Measurements from ENCODE around the gene COTL1.
"Not testable (repeated sequence)": the region's sequence is repeated elsewhere in the genome, so short reads cannot be mapped to it uniquely, and the experiment has no call there.

COTL1 gene

GRCh38 chr16:84526794-84527531 lies 90.9 kb downstream of the COTL1 start:
- peak in 1 of 2 donors; percentile 26 for DNase-seq

DNA sequence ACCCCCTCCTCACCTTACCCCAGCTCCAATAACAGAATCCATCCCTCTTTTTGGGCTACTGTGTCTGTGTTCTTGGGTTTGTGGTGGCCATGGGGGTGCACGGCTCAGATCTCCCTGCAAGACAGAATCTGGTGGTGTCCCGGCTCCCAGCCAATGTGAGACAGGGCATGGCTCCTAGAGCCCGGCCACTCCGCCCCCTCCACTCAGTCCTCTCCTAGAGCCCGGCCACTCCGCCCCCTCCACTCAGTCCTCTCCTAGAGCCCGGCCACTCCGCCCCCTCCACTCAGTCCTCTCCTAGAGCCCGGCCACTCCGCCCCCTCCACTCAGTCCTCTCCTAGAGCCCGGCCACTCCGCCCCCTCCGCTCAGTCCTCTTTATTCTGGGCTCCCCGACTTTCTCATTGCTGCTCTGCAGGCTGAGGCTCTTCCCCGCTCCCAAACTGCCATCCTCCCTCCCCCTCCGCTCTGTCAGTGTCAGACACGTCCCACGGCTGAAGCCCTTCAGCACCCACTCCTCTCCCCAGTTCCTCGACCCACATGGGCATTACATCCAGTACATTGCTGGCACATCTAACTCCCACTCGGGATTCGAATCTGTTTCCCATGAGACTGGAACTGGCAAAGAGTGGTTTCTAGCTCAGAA lies 92.8 kb downstream of the COTL1 start:
- not testable (repeated sequence) for DNase-seq

DNA sequence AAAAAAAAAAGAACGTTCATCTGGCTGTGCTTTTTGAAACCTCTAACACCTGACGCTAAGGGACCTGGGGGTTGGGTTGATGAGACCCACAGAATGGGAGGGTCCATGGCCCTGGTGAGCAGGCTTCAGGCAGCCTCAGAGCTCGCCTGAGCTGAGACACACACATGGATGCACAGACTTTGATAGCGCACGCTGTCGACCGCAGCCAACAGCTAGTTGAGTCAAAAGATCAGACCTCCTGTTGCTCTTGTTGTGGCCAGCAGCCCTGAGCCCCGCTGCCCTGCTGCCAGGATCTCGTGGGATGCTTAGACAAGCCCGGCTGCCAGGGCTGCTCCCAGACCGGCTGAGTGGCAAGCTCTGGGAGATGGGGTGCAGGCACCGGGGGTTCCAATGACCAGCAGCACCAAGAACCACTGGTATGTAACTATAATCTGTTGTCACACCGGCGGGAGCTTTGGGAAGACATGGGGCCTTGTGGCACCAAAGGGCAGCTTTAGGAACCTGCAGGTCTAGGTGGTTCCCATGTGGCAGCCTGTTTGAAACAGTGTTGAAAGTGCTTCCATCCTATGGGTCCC lies 93.4 kb downstream of the COTL1 start:
- no peak for DNase-seq

GRCh38 chr16:84521497-84521770 lies 96.4 kb downstream of the COTL1 start:
- DNase-seq, result peak in 1 of 2 donors; percentile 7

DNA sequence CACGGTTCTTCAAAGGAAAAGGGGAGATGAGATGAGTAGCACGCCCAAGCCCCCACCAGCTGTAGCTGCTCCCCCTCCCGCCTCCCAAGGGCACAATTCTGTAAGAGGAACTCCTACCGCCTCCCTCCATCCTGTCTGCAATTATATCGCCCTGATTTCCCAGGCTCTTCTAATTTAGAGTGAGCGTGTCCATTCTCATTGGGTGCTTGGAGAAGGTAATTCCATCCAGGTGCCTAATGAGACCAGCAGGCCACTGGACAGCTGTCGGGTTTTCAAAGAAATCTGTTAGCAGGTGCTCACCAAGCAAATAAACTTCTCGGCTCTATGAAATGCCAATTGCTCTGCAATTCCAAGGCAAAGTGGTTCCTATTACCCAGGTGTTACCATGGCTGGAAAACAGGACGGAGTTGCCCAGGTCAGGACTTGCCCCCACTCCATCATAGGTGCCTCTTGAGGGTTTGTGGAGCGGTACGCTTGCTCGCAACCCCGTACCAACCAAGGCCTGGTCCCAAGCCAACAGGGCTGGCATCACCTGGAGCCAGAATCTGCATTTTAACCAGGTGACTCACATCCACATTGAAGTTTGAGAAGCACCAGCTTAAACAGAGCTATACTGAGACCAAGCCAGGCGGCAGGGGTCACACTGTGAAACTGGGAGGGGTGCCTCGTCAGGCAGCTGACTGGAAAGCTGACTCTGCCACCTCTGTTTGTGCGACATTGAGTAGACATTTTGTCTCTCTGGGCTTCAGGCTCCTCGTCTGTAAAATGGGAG lies 97.0 kb downstream of the COTL1 start:
- DNase-seq, result no peak

GRCh38 chr16:84519855-84520254 lies 98.0 kb downstream of the COTL1 start:
- DNase-seq, result no peak

DNA sequence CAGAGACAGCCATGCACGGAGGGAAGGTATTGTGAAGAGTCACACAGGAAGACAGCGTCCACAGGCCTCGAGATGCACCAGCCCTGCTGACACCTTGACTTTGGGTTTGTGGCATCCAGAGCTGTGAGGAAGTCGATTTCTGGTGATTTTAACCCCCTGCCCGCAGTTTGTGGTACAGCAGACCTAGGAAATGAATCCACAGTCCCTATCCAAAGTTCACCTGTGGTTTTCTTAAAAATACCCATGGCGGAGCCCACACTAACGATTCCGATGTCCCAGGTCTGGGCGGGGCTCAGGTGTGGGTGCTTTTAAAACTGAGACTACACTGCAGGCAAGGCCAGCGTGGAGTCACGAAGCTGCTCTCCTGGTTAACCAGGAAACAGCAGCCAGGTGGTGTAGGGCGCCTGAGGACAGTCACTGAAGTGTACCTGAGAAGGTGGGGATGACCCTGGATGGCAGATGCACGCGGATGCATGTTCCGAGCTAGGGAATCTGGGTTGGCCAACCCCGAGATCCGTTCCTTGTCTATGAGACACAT lies 99.0 kb downstream of the COTL1 start:
- DNase-seq, result no peak

- not testable (repeated sequence) for DNase-seq
These were observed 99.7 kb downstream of the COTL1 start for GRCh38 chr16:84518220-84518619.

DNA sequence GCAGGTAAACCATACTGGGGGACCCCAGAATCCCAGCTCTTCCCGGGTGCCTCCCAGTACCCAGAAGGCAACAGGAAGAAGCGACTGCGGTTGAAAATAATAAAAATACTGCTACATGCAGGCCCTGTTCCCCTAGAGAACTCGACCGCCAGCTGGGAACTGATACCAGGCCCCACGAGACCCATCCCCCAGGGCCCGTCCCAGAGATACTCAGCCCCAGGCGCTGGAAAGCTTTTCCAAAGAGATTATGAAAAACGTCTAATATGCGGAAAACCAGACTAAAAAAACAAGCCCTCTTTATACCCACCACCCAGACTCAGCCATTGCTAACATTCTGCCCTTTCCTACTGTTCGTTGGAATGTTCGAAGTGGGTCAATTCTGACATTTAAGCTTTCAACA lies 100.5 kb downstream of the COTL1 start:
- DNase-seq, result no peak

Data from inflammatory macrophage (primary cell).